IPS-NIHi7 (cell line): ENCODE results near the gene ANKRD1.
"Not testable (repeated sequence)": the region's sequence is repeated elsewhere in the genome, so short reads cannot be mapped to it uniquely, and the experiment has no call there.

ENCODE experiments used
- DNase-seq: peaks from one replicate; pipeline ENCODE4 v3.0.0; 2012; ENCODE audit warnings: mixed read lengths; ENCODE audit errors: extremely low spot score

The ANKRD1 gene

GRCh38 chr10:90912174-90912573 is 8.7 kb downstream of the ANKRD1 start:
- DNase-seq = no peak

- peak; percentile 66 for DNase-seq
These were observed 9.5 kb downstream of the ANKRD1 start for GRCh38 chr10:90911133-90912051.

- DNase-seq = no peak
These were observed 14.3 kb downstream of the ANKRD1 start for GRCh38 chr10:90906596-90906995.

GRCh38 chr10:90905925-90906324 is 15.0 kb downstream of the ANKRD1 start:
- DNase-seq = no peak

GRCh38 chr10:90896916-90897315 is 24.0 kb downstream of the ANKRD1 start:
- not testable (repeated sequence) for DNase-seq

GRCh38 chr10:90893190-90893589 is 27.7 kb downstream of the ANKRD1 start:
- no peak for DNase-seq

- DNase-seq = no peak
These were observed 30.5 kb downstream of the ANKRD1 start for GRCh38 chr10:90890347-90890746.

GRCh38 chr10:90889636-90890035 is 31.3 kb downstream of the ANKRD1 start:
- no peak for DNase-seq

GRCh38 chr10:90888387-90888786 is 32.5 kb downstream of the ANKRD1 start:
- DNase-seq = no peak

- no peak for DNase-seq
These were observed 33.3 kb downstream of the ANKRD1 start for GRCh38 chr10:90887555-90887954.

- no peak for DNase-seq
These were observed 35.7 kb downstream of the ANKRD1 start for GRCh38 chr10:90885176-90885575.

- no peak for DNase-seq
These were observed 36.5 kb downstream of the ANKRD1 start for GRCh38 chr10:90884431-90884830.

- not testable (repeated sequence) for DNase-seq
These were observed 40.7 kb downstream of the ANKRD1 start for GRCh38 chr10:90880059-90880719.

GRCh38 chr10:90879062-90879461 is 41.8 kb downstream of the ANKRD1 start:
- no peak for DNase-seq

- no peak for DNase-seq
These were observed 48.3 kb downstream of the ANKRD1 start for GRCh38 chr10:90872648-90873020.

GRCh38 chr10:90871766-90872647 is 48.9 kb downstream of the ANKRD1 start, which contains the start of gene RPP30:
TSS of gene RPP30 (plus strand) at chr10:90871974. CDS start at chr10:90871987, 13 bp downstream.
- DNase-seq = peak; percentile 90

- peak; percentile 86 for DNase-seq
These were observed 49.6 kb downstream of the ANKRD1 start for GRCh38 chr10:90871279-90871765.

GRCh38 chr10:90866050-90866598 is 54.8 kb downstream of the ANKRD1 start:
- no peak for DNase-seq

GRCh38 chr10:90865401-90865800 is 55.5 kb downstream of the ANKRD1 start:
- DNase-seq = no peak

- DNase-seq = peak; percentile 15
These were observed 57.9 kb downstream of the ANKRD1 start for GRCh38 chr10:90862908-90863514.
